HEK293 (cell line): ENCODE data around the gene GPHA2.

Experiments
- CTCF ChIA-PET: fragments of 350-600 bp; formaldehyde crosslinking; extraction: SDS; loops from one replicate; lab custom pipeline; 2021; ENCODE audit warnings: antibody characterized with exemption; lab: Yijun Ruan, JAX
- POLR2A ChIA-PET: fragments of 300-600 bp; formaldehyde crosslinking; extraction: SDS; loops from one replicate; lab custom pipeline; 2020; ENCODE audit warnings: antibody characterized with exemption, inconsistent platforms; lab: Yijun Ruan, JAX
- H3K27ac ChIP-seq: fragments of 200-500 bp; sonication (Bioruptor generic); 2 replicates; pipeline ENCODE4 v1.5.1; 2014; ENCODE audit warnings: low read depth, low read length, control low read depth, inconsistent platforms; ENCODE audit errors: extremely low read depth
- H3K36me3 ChIP-seq, 2 experiments: fragments of 200-500 bp in 1 of 2; sonication (Bioruptor generic) in 1 of 2; 1 replicate in 1 of 2; 2 replicates in 1 of 2; pipeline ENCODE4 v1.5.1; 2014 to 2017; ENCODE audit warnings: inconsistent platforms in 2 of 2, low read length in 2 of 2; ENCODE audit not compliant: control insufficient read depth in 2 of 2, insufficient read depth in 1 of 2
- H3K4me1 ChIP-seq: fragments of 200-500 bp; sonication (Bioruptor generic); 2 replicates; pipeline ENCODE4 v1.5.1; 2014; ENCODE audit warnings: mild to moderate bottlenecking, low read length, inconsistent platforms; ENCODE audit not compliant: control insufficient read depth, insufficient read depth
- H3K4me3 ChIP-seq: 2 replicates; pipeline ENCODE4 v1.5.1; 2011; ENCODE audit warnings: low read depth, mild to moderate bottlenecking, control low read depth, low read length, moderate library complexity
- H3K9me3 ChIP-seq: fragments of 200-500 bp; sonication (Bioruptor generic); 2 replicates; pipeline ENCODE4 v1.5.1; 2014; ENCODE audit warnings: low read depth, low read length, inconsistent platforms; ENCODE audit not compliant: control insufficient read depth, insufficient read depth
- AEBP2 ChIP-seq: fragments of 450-650 bp; formaldehyde crosslinking; IDR thresholded peaks from 2 replicates; pipeline ENCODE4 v1.5.1; 2016; ENCODE audit warnings: missing biosample characterization, missing genetic modification characterization, borderline replicate concordance
- GFI1B ChIP-seq: fragments of 450-650 bp; formaldehyde crosslinking; IDR thresholded peaks from 2 replicates; pipeline ENCODE4 v1.5.1; 2016; ENCODE audit warnings: missing biosample characterization, missing genetic modification characterization
- INSM2 ChIP-seq: fragments of 450-650 bp; formaldehyde crosslinking; IDR thresholded peaks from 2 replicates; pipeline ENCODE4 v1.5.1; 2016; ENCODE audit warnings: missing biosample characterization, missing genetic modification characterization
- OVOL3 ChIP-seq: fragments of 450-650 bp; formaldehyde crosslinking; IDR thresholded peaks from 2 replicates; pipeline ENCODE4 v1.5.1; 2016; ENCODE audit warnings: missing biosample characterization, missing genetic modification characterization
- SP7 ChIP-seq: fragments of 450-650 bp; formaldehyde crosslinking; IDR thresholded peaks from 2 replicates; pipeline ENCODE4 v1.5.1; 2016; ENCODE audit warnings: missing biosample characterization, missing genetic modification characterization
- TRIM28 ChIP-seq: IDR thresholded peaks from 2 replicates; pipeline ENCODE4 v1.6.1; 2011; ENCODE audit warnings: low read length, control low read depth, borderline replicate concordance
- ZBTB6 ChIP-seq: fragments of 450-650 bp; formaldehyde crosslinking; IDR thresholded peaks from 2 replicates; pipeline ENCODE4 v1.5.1; 2017; ENCODE audit warnings: missing biosample characterization, missing genetic modification characterization
- ZNF121 ChIP-seq: fragments of 450-650 bp; formaldehyde crosslinking; IDR thresholded peaks from 2 replicates; pipeline ENCODE4 v1.5.1; 2016; ENCODE audit warnings: missing biosample characterization, missing genetic modification characterization
- ZNF155 ChIP-seq: fragments of 450-650 bp; formaldehyde crosslinking; IDR thresholded peaks from 2 replicates; pipeline ENCODE4 v1.5.1; 2016; ENCODE audit warnings: missing biosample characterization, missing genetic modification characterization
- ZNF169 ChIP-seq: fragments of 450-650 bp; formaldehyde crosslinking; IDR thresholded peaks from 2 replicates; pipeline ENCODE4 v1.5.1; 2016; ENCODE audit warnings: missing biosample characterization, missing genetic modification characterization
- ZNF184 ChIP-seq: fragments of 450-650 bp; IDR thresholded peaks from 2 replicates; pipeline ENCODE4 v1.5.1; 2018; ENCODE audit warnings: missing biosample characterization, mild to moderate bottlenecking, missing genetic modification characterization
- ZNF19 ChIP-seq: fragments of 450-650 bp; formaldehyde crosslinking; IDR thresholded peaks from 2 replicates; pipeline ENCODE4; 2016; ENCODE audit warnings: missing biosample characterization, missing genetic modification characterization, low read depth
- ZNF350 ChIP-seq: fragments of 450-650 bp; formaldehyde crosslinking; IDR thresholded peaks from 2 replicates; pipeline ENCODE4 v1.5.0; 2017; ENCODE audit warnings: missing biosample characterization, mild to moderate bottlenecking, missing genetic modification characterization
- ZNF391 ChIP-seq: fragments of 450-650 bp; formaldehyde crosslinking; IDR thresholded peaks from 2 replicates; pipeline ENCODE4 v1.5.1; 2016; ENCODE audit warnings: low read depth, missing biosample characterization, missing genetic modification characterization, borderline replicate concordance
- ZNF423 ChIP-seq: fragments of 450-650 bp; formaldehyde crosslinking; IDR thresholded peaks from 2 replicates; pipeline ENCODE4 v1.5.1; 2016; ENCODE audit warnings: missing biosample characterization, missing genetic modification characterization
- ZNF510 ChIP-seq: fragments of 450-650 bp; formaldehyde crosslinking; IDR thresholded peaks from 2 replicates; pipeline ENCODE4 v1.5.1; 2018; ENCODE audit warnings: mild to moderate bottlenecking, missing genetic modification characterization, missing biosample characterization; ENCODE audit not compliant: insufficient replicate concordance
- ZNF571 ChIP-seq: fragments of 450-650 bp; formaldehyde crosslinking; IDR thresholded peaks from 2 replicates; pipeline ENCODE4 v1.5.0; 2017; ENCODE audit warnings: missing biosample characterization, missing genetic modification characterization
- ZNF629 ChIP-seq: fragments of 450-650 bp; formaldehyde crosslinking; IDR thresholded peaks from 2 replicates; pipeline ENCODE4 v1.5.1; 2017; ENCODE audit warnings: missing biosample characterization, missing genetic modification characterization
- ZNF777 ChIP-seq: fragments of 450-650 bp; formaldehyde crosslinking; IDR thresholded peaks from 2 replicates; pipeline ENCODE4 v1.5.1; 2017; ENCODE audit warnings: missing biosample characterization, missing genetic modification characterization, borderline replicate concordance
- ZNF792 ChIP-seq: fragments of 450-650 bp; formaldehyde crosslinking; IDR thresholded peaks from 2 replicates; pipeline ENCODE4 v1.5.1; 2016; ENCODE audit warnings: missing biosample characterization, missing genetic modification characterization
- ZSCAN16 ChIP-seq: fragments of 450-650 bp; formaldehyde crosslinking; IDR thresholded peaks from 2 replicates; pipeline ENCODE4 v1.5.1; 2016; ENCODE audit warnings: missing biosample characterization, missing genetic modification characterization
- ZSCAN30 ChIP-seq: fragments of 450-650 bp; IDR thresholded peaks from 2 replicates; pipeline ENCODE4 v1.5.1; 2018; ENCODE audit warnings: missing biosample characterization, mild to moderate bottlenecking, missing genetic modification characterization, moderate library complexity

GPHA2 gene

GRCh38 chr11:64914123-64914522 is 21.6 kb downstream of the GPHA2 start (continued):
- TF ChIP-seq TRIM28 (no peak), AEBP2 (tag by site-specific recombination) (no peak), ZNF184 (no peak)

- no peak overlapping the region for H3K4me3 ChIP-seq
- H3K4me1 ChIP-seq = no peaks in the 10 kb centered on the region
- TF ChIP-seq ZNF792 (tag by site-specific recombination) (no peak), ZNF629 (tag by site-specific recombination) (no peak), GFI1B (tag by site-specific recombination) (no peak), SP7 (tag by site-specific recombination) (no peak), OVOL3 (tag by site-specific recombination) (no peak), ZNF19 (tag by site-specific recombination) (no peak), ZSCAN16 (tag by site-specific recombination) (no peak), INSM2 (tag by site-specific recombination) (no peak), ZNF510 (no peak), ZNF121 (tag by site-specific recombination) (no peak), ZNF391 (tag by site-specific recombination) (no peak), ZSCAN30 (tag by site-specific recombination) (no peak), ZNF571 (tag by site-specific recombination) (no peak)
- H3K9me3 ChIP-seq = no peaks in the 10 kb centered on the region
- ChIA-PET POLR2A (no interaction called here), CTCF (interaction anchor here (2.8 kb wide), 1 partner anchor 25 kb away, joined by 8 read pairs; no protein-coding TSS in a partner anchor)
- H3K36me3 ChIP-seq = peaks cover 0 to 61% of the 10 kb centered on the region in 2 experiments; a peak in 1 of 3 replicates
- H3K27ac ChIP-seq = no peak overlapping the region
These were observed 22.4 kb downstream of the GPHA2 start for GRCh38 chr11:64913171-64913727.

GRCh38 chr11:64911689-64912088 is 24.0 kb downstream of the GPHA2 start:
- no peak for TF ChIP-seq ZNF155 (tag by site-specific recombination)
- no peak for TF ChIP-seq ZNF777
- TF ChIP-seq ZBTB6 (tag by site-specific recombination) = no peak
- no peak for TF ChIP-seq ZNF423 (tag by site-specific recombination)
- TF ChIP-seq ZNF350 = no peak
- TF ChIP-seq ZNF169 (tag by site-specific recombination) = no peak
- TF ChIP-seq, all 188 proteins: peak for 0
- peaks cover 0 to 75% of the 10 kb centered on the region in 2 experiments; a peak in 1 of 3 replicates for H3K36me3 ChIP-seq
- POLR2A ChIA-PET = no interaction called here
- H3K4me1 ChIP-seq = no peaks in the 10 kb centered on the region
- CTCF ChIA-PET = interaction anchor here (0.5 to 2.8 kb wide), 3 partner anchors 18 to 44 kb away, joined by 4 to 8 read pairs (median 7); no protein-coding TSS in a partner anchor
- no peaks in the 10 kb centered on the region for H3K9me3 ChIP-seq
- no peak overlapping the region for H3K4me3 ChIP-seq
- H3K27ac ChIP-seq = no peak overlapping the region
